Astrocyte (in vitro differentiated cells and primary cell): ENCODE measurements around the gene TELO2. TPM values are rescaled to one million over a fixed set of nuclear protein-coding genes. Genes with fewer than 3 reads are reported as not detected.

Experiments used
- DNase-seq: peaks from one replicate; pipeline ENCODE4 v3.0.0-alpha.2; 2010; ENCODE audit warnings: low read depth
- FAIRE-seq: peaks from 2 replicates; lab custom pipeline; 2011; peaks lifted over from hg19 to GRCh38; lab: Jason Lieb, UNC
- H2AFZ ChIP-seq: 2 replicates; pipeline ENCODE4 v1.6.0; 2012; ENCODE audit warnings: low read depth, low read length, inconsistent platforms
- H3K27ac ChIP-seq: 2 replicates; pipeline ENCODE4 v1.5.1; 2011; ENCODE audit warnings: low read depth, low read length, inconsistent platforms
- H3K27me3 ChIP-seq: 2 replicates; pipeline ENCODE4 v1.6.0; 2011; ENCODE audit warnings: low read length, inconsistent platforms; ENCODE audit not compliant: insufficient read depth
- H3K36me3 ChIP-seq: 2 replicates; pipeline ENCODE4 v1.5.1; 2011; ENCODE audit warnings: low read length, inconsistent platforms; ENCODE audit not compliant: insufficient read depth
- H3K4me1 ChIP-seq: 2 replicates; pipeline ENCODE4 v1.5.1; 2011; ENCODE audit warnings: low read length, inconsistent platforms; ENCODE audit not compliant: insufficient read depth
- H3K4me2 ChIP-seq: 2 replicates; pipeline ENCODE4 v1.6.0; 2012; ENCODE audit warnings: low read length, inconsistent platforms
- H3K4me3 ChIP-seq: 2 replicates; pipeline ENCODE4 v1.5.1; 2011; ENCODE audit warnings: low read depth, mild to moderate bottlenecking, low read length, inconsistent platforms; ENCODE audit not compliant: insufficient read depth
- H3K79me2 ChIP-seq: 2 replicates; pipeline ENCODE4 v1.6.0; 2012; ENCODE audit warnings: mild to moderate bottlenecking, low read length, inconsistent platforms; ENCODE audit not compliant: insufficient read depth
- H3K9ac ChIP-seq: 2 replicates; pipeline ENCODE4 v1.6.0; 2012; ENCODE audit warnings: mild to moderate bottlenecking, low read length, inconsistent platforms
- H3K9me3 ChIP-seq: 2 replicates; pipeline ENCODE4 v1.5.1; 2012; ENCODE audit warnings: low read depth, mild to moderate bottlenecking, low read length, inconsistent platforms; ENCODE audit not compliant: insufficient read depth
- H4K20me1 ChIP-seq: 2 replicates; pipeline ENCODE4 v1.6.0; 2012; ENCODE audit warnings: low read length, inconsistent platforms; ENCODE audit not compliant: insufficient read depth
- H3K27ac Mint-ChIP-seq: one replicate; pipeline ENCODE4 v1.8.0; 2021; ENCODE audit warnings: mild to moderate bottlenecking, mixed read lengths; ENCODE audit not compliant: unreplicated experiment
- H3K27me3 Mint-ChIP-seq: one replicate; pipeline ENCODE4 v1.8.0; 2021; ENCODE audit warnings: low read depth, mixed read lengths; ENCODE audit not compliant: unreplicated experiment
- H3K36me3 Mint-ChIP-seq: one replicate; pipeline ENCODE4 v1.8.0; 2021; ENCODE audit warnings: low read depth, mixed read lengths; ENCODE audit not compliant: unreplicated experiment
- H3K4me1 Mint-ChIP-seq: one replicate; pipeline ENCODE4 v1.8.0; 2021; ENCODE audit warnings: low read depth, mixed read lengths; ENCODE audit not compliant: unreplicated experiment
- H3K4me3 Mint-ChIP-seq: one replicate; pipeline ENCODE4 v1.8.0; 2021; ENCODE audit warnings: mild to moderate bottlenecking, moderate library complexity, mixed read lengths; ENCODE audit not compliant: unreplicated experiment
- H3K9me3 Mint-ChIP-seq: one replicate; pipeline ENCODE4 v1.8.0; 2021; ENCODE audit warnings: mild to moderate bottlenecking, mixed read lengths; ENCODE audit not compliant: unreplicated experiment
- CTCF ChIP-seq: IDR thresholded peaks from 2 replicates; pipeline ENCODE4 v1.5.1; 2011; ENCODE audit warnings: low read depth, mild to moderate bottlenecking, inconsistent platforms, low read length, moderate library complexity; ENCODE audit not compliant: insufficient read depth
- EZH2 ChIP-seq: IDR thresholded peaks from 2 replicates; pipeline ENCODE4 v1.6.1; 2012; ENCODE audit warnings: mild to moderate bottlenecking, low read length, inconsistent platforms; ENCODE audit not compliant: insufficient read depth
- total RNA-seq: library from RNA; stranded (reverse); gene quantifications from 2 replicates; pipeline ENCODE4 v1.2.1, GENCODE V29; 2021

TELO2 gene
- total RNA-seq, 1 donor from 2014 or later: 21.1 TPM

DNA sequence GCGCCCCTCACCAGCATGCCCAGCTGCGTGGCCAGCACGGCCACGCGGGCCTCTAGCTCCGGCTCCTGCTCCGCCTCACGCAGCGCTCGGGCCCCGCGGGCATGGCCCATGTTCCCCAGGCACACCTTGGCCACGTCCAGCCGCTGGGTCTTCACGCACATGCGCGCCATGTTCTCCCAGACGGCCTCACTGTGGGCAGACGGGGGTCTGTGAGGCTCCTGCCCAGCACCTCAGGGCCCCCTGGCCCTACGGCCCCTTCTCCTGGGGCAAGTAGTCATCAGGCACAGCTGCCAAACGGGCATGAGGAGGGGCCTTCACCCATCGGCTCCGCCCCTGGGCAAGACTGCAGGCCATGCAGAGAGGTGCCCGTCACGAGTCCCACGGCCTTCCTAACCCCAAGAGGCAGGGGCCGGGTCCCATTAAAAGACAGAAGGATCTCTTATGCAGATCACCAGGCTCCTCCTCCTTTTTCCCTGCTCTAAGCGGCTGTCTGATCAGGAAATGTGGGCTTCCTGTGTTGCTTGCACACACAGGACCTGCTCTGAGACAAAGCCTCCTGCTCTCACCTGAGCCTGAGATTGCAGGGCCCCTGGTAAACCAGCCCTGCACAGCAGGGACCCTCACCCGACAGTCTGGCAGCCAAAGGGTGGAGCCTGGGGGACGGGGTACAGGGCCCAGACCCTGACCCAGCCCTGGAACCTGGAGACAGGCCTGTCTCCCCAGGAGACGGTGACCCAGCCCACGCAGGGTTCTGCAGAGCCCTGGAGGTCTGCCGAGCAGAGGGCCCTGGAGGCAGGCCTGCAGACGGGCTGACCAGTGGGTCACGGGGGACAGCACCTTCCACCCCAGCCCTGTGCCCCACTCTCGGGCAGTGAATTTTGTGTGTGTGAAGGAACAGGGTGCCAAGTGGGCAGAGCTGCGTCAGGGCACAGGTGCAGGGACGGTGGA, 33.7 kb downstream of the TELO2 start:
- H3K27ac ChIP-seq: no peak overlapping the region
- Mint-ChIP-seq H3K36me3 (peaks cover 4% of the 10 kb centered on the region), H3K9me3 (no peaks in the 10 kb centered on the region), H3K27me3 (no peaks in the 10 kb centered on the region), H3K27ac (no peak overlapping the region), H3K4me1 (peaks cover 2% of the 10 kb centered on the region), H3K4me3 (no peak overlapping the region)
- no peak overlapping the region for H3K4me3 ChIP-seq
- no peaks in the 10 kb centered on the region for H3K4me1 ChIP-seq
- no peak overlapping the region for H3K4me2 ChIP-seq
- H3K9me3 ChIP-seq: no peaks in the 10 kb centered on the region
- H3K9ac ChIP-seq: no peak overlapping the region
- DNase-seq (no peak), FAIRE-seq (no peak)
- TF ChIP-seq EZH2 (no peak), CTCF (no peak)
- H4K20me1 ChIP-seq: no peaks in the 10 kb centered on the region
- H2AFZ ChIP-seq: no peak overlapping the region
- no peaks in the 10 kb centered on the region for H3K36me3 ChIP-seq
- no peaks in the 10 kb centered on the region for H3K79me2 ChIP-seq
- H3K27me3 ChIP-seq: no peaks in the 10 kb centered on the region

DNA sequence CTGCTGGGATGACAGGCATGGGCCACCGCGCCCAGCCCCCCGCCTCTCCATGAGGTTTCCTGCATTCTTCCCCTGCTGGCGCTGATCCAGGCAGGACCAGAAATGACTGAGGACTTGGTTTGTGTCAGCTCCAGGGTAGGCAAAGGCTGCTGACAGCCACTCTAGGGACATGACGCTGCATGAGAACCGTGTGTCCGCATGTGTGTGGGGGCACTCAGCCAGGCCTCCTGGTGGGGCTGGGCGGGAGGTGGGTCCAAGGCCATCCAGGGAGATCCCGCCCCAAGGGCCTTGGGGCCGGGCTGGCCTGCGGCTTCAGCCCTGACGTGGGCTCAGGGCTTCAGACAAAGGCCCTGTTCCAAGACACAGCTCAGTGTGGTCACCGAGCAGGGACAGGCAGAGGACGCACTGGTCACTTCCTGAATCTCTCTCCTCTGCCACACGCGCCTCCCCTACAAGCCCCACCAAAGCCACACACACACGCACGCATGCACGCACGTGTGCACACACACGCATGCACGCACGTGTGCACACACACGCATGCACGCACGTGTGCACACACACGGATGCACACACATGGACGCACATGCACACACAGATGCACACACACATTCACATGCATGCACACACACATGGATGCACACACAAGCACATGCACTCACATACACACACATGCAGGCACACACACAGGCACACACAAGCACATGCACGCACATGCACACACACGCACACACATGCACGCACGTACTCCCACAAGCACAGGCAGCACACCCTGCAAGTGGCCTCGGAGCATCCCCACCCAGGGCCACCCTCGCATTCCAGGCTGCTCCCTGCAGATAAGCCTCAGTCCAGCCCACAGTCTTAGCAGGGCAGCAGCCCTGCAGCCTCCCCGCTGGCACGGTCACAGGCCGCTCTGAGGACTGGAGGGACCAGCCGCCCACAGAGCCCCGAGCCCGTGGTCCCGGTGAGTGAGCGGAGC, 35.0 kb downstream of the TELO2 start:
- no peaks in the 10 kb centered on the region for H3K9me3 ChIP-seq
- Mint-ChIP-seq H3K36me3 (peaks cover 4% of the 10 kb centered on the region), H3K27ac (no peak overlapping the region), H3K4me3 (no peak overlapping the region), H3K27me3 (no peaks in the 10 kb centered on the region), H3K9me3 (no peaks in the 10 kb centered on the region), H3K4me1 (peaks cover 2% of the 10 kb centered on the region)
- no peak overlapping the region for H3K9ac ChIP-seq
- H4K20me1 ChIP-seq: no peaks in the 10 kb centered on the region
- TF ChIP-seq CTCF (no peak), EZH2 (no peak)
- H3K27me3 ChIP-seq: no peaks in the 10 kb centered on the region
- DNase-seq (no peak), FAIRE-seq (no peak)
- H3K79me2 ChIP-seq: no peaks in the 10 kb centered on the region
- no peak overlapping the region for H3K27ac ChIP-seq
- H3K4me2 ChIP-seq: no peak overlapping the region
- H3K36me3 ChIP-seq: no peaks in the 10 kb centered on the region
- H3K4me3 ChIP-seq: no peak overlapping the region
- H2AFZ ChIP-seq: no peak overlapping the region
- H3K4me1 ChIP-seq: no peaks in the 10 kb centered on the region
